ENCODE results near the gene POU6F2. TPM values are rescaled to one million over a fixed set of nuclear protein-coding genes. Genes with fewer than 3 reads are reported as not detected.

Gene POU6F2
- total RNA-seq, 1 donor from 2014 or later: not detected

DNA sequence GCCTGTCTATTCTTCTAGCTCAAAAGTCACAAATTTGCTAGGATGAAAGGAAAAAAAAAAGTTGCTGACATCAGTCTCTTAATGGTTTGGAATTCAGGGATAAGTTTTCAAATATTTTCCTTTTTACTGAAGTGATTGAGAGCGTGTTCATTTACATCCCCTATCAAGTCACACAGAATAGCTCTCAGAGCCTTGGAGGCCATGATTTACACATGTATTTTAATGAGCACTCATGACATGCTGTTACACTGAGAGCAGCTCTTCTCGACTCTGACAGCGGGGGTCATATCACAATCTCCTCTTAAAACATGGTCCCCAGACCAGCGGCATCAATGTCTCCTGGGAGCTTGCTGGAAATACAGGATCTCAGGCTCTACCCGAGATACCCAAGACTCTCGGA, 232.7 kb downstream of the POU6F2 start:
- no peak overlapping the region for H3K27ac ChIP-seq
- no peaks in the 10 kb centered on the region for H3K9me3 ChIP-seq
- DNase-seq (ENCODE audit: low spot score in 2 of 2): no peak
- no peaks in the 10 kb centered on the region for H3K27me3 ChIP-seq
- H3K36me3 ChIP-seq: no peaks in the 10 kb centered on the region
- no peaks in the 10 kb centered on the region for H3K4me1 ChIP-seq
- TF ChIP-seq, protein P1, sequence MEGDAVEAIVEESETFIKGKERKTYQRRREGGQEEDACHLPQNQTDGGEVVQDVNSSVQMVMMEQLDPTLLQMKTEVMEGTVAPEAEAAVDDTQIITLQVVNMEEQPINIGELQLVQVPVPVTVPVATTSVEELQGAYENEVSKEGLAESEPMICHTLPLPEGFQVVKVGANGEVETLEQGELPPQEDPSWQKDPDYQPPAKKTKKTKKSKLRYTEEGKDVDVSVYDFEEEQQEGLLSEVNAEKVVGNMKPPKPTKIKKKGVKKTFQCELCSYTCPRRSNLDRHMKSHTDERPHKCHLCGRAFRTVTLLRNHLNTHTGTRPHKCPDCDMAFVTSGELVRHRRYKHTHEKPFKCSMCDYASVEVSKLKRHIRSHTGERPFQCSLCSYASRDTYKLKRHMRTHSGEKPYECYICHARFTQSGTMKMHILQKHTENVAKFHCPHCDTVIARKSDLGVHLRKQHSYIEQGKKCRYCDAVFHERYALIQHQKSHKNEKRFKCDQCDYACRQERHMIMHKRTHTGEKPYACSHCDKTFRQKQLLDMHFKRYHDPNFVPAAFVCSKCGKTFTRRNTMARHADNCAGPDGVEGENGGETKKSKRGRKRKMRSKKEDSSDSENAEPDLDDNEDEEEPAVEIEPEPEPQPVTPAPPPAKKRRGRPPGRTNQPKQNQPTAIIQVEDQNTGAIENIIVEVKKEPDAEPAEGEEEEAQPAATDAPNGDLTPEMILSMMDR (IDR thresholded peaks at IDR 0.05): no peak
- intact Hi-C loops (cut with DNase I): no loop called here
- H3K4me3 ChIP-seq: no peak overlapping the region

- Histone ChIP-seq H3K9me3 (no peaks in the 10 kb centered on the region), H3K36me3 (no peaks in the 10 kb centered on the region), H3K27me3 (no peaks in the 10 kb centered on the region), H3K4me1 (no peaks in the 10 kb centered on the region), H3K27ac (no peak overlapping the region), H3K4me3 (no peak overlapping the region)
- TF ChIP-seq, protein P1 (IDR thresholded peaks at IDR 0.05): no peak
- DNase-seq (ENCODE audit: low spot score in 2 of 2): no peak
- intact Hi-C loops (cut with DNase I): no loop called here
Measured at GRCh38 chr7:39211581-39211980, 233.9 kb downstream of the POU6F2 start.

GRCh38 chr7:39212876-39213275, 235.2 kb downstream of the POU6F2 start:
- no peaks in the 10 kb centered on the region for H3K9me3 ChIP-seq
- no peaks in the 10 kb centered on the region for H3K4me1 ChIP-seq
- H3K27ac ChIP-seq: no peak overlapping the region
- intact Hi-C loops (cut with DNase I): no loop called here
- no peak overlapping the region for H3K4me3 ChIP-seq
- TF ChIP-seq, protein P1 (IDR thresholded peaks at IDR 0.05): no peak
- no peaks in the 10 kb centered on the region for H3K36me3 ChIP-seq
- no peak for DNase-seq (ENCODE audit: low spot score in 2 of 2)
- no peaks in the 10 kb centered on the region for H3K27me3 ChIP-seq

DNA sequence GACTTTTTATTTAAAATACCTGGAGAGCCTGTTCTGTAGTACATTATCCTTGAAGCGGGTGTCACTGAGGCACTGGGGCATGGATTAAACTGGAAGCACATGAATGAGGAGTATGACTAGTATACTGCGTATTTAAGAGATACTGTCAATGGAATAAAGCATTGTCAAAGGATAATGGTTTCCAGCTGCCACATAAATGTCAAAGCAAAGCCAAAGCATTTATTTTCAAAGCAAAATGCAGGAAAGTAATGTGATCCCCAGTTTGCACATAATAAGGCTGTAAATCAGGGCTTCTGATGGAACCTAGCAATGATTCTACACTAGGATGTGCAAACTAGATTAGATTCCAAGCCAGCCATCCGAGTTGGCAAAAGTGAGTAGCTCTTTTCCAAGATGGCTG, 240.1 kb downstream of the POU6F2 start:
- intact Hi-C loops (cut with DNase I): no loop called here
- Histone ChIP-seq H3K36me3 (no peaks in the 10 kb centered on the region), H3K27me3 (no peaks in the 10 kb centered on the region), H3K27ac (no peak overlapping the region), H3K4me1 (no peaks in the 10 kb centered on the region), H3K9me3 (no peaks in the 10 kb centered on the region), H3K4me3 (no peak overlapping the region)
- TF ChIP-seq, protein P1 (IDR thresholded peaks at IDR 0.05): no peak
- DNase-seq (ENCODE audit: low spot score in 2 of 2): no peak

DNA sequence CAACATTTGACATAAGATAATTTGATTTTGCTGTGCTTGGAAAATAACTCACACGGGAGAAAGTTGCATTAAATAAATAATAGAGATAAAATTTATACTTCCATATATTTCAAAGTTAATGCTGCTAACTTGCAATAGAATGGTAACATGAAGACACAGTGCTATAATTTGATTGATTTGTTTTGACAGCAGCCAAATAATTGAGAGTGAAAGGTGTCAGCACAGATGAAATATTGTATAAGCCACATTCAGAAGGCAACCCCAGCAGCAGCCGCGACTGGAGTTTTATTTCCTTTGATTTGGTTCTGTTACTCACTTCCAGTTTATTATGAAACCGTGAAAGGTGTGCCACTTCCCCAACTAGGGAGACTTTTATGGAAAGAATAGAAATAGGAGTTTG, 242.2 kb downstream of the POU6F2 start:
- intact Hi-C loops (cut with DNase I): no loop called here

More for the DNA sequence above, 242.2 kb downstream of the POU6F2 start:
- no peaks in the 10 kb centered on the region for H3K36me3 ChIP-seq
- H3K4me3 ChIP-seq: no peak overlapping the region
- H3K4me1 ChIP-seq: no peaks in the 10 kb centered on the region
- H3K27me3 ChIP-seq: no peaks in the 10 kb centered on the region
- TF ChIP-seq, protein P1 (IDR thresholded peaks at IDR 0.05): no peak
- H3K27ac ChIP-seq: no peak overlapping the region
- DNase-seq (ENCODE audit: low spot score in 2 of 2): no peak
- no peaks in the 10 kb centered on the region for H3K9me3 ChIP-seq
